Measurements from ENCODE around the gene LTBP1. TPM values are rescaled to one million over a fixed set of nuclear protein-coding genes. Genes with fewer than 3 reads are reported as not detected.
A peak's percentile ranks its signal among the peaks of the same experiment; 100 is the strongest.

LTBP1 gene
- total and polyA plus RNA-seq, 4 donors = 107 to 573 (median 545) TPM

- 89 to 95% methylated on average over 8 of the region's 8 CpGs for WGBS, 2 donors
- intact Hi-C loops (cut with DNase I) = no loop called here
Observed at GRCh38 chr2:32940316-32940997, 6.3 kb upstream of the LTBP1 start.

GRCh38 chr2:32941944-32942690 lies 4.6 kb upstream of the LTBP1 start:
- WGBS, 2 donors = 86 to 89% methylated on average over 8 of the region's 8 CpGs
- Histone ChIP-seq H3K9me3 (ENCODE audit: control insufficient read depth, low read length) (no peaks in the 10 kb centered on the region), H3K27ac (ENCODE audit: low read depth in 1 of 2, low read length in 2 of 2) (no peak overlapping the region), H3K36me3 (ENCODE audit: control insufficient read depth in 1 of 2, insufficient read depth in 2 of 2, low read length in 1 of 2) (no peaks in the 10 kb centered on the region), H3K4me1 (ENCODE audit: control insufficient read depth in 1 of 2, insufficient read depth in 2 of 2, low read length in 2 of 2) (no peaks in the 10 kb centered on the region), H3K27me3 (ENCODE audit: control insufficient read depth in 1 of 2, insufficient read depth in 2 of 2, low read length in 1 of 2) (no peaks in the 10 kb centered on the region), H3K4me3 (ENCODE audit: low read length in 2 of 2) (no peak overlapping the region)
- DNase-seq = no peak
- intact Hi-C loops (cut with DNase I) = no loop called here
- no peak for ATAC-seq (ENCODE audit: low FRiP score)

More at GRCh38 chr2:32940316-32940997, 6.3 kb upstream of the LTBP1 start:
- DNase-seq (no peak), ATAC-seq (ENCODE audit: low FRiP score) (no peak)
- Histone ChIP-seq H3K9me3 (ENCODE audit: control insufficient read depth, low read length) (no peaks in the 10 kb centered on the region), H3K4me3 (ENCODE audit: low read length in 2 of 2) (no peak overlapping the region), H3K4me1 (ENCODE audit: control insufficient read depth in 1 of 2, insufficient read depth in 2 of 2, low read length in 2 of 2) (no peaks in the 10 kb centered on the region), H3K36me3 (ENCODE audit: control insufficient read depth in 1 of 2, insufficient read depth in 2 of 2, low read length in 1 of 2) (no peaks in the 10 kb centered on the region), H3K27ac (ENCODE audit: low read depth in 1 of 2, low read length in 2 of 2) (no peak overlapping the region), H3K27me3 (ENCODE audit: control insufficient read depth in 1 of 2, insufficient read depth in 2 of 2, low read length in 1 of 2) (no peaks in the 10 kb centered on the region)

GRCh38 chr2:32942793-32943485 lies 3.8 kb upstream of the LTBP1 start:
- Histone ChIP-seq H3K27me3 (ENCODE audit: control insufficient read depth in 1 of 2, insufficient read depth in 2 of 2, low read length in 1 of 2) (no peaks in the 10 kb centered on the region), H3K4me1 (ENCODE audit: control insufficient read depth in 1 of 2, insufficient read depth in 2 of 2, low read length in 2 of 2) (no peaks in the 10 kb centered on the region), H3K4me3 (ENCODE audit: low read length in 2 of 2) (no peak overlapping the region), H3K36me3 (ENCODE audit: control insufficient read depth in 1 of 2, insufficient read depth in 2 of 2, low read length in 1 of 2) (no peaks in the 10 kb centered on the region), H3K27ac (ENCODE audit: low read depth in 1 of 2, low read length in 2 of 2) (no peak overlapping the region), H3K9me3 (ENCODE audit: control insufficient read depth, low read length) (no peaks in the 10 kb centered on the region)
- 85 to 88% methylated on average over 4 of the region's 4 CpGs for WGBS, 2 donors
- no peak for DNase-seq
- no peak for ATAC-seq (ENCODE audit: low FRiP score)
- intact Hi-C loops (cut with DNase I) = no loop called here

GRCh38 chr2:32945286-32945685 lies 1.5 kb upstream of the LTBP1 start:
- intact Hi-C loops (cut with DNase I) = loop anchor here in 1 of 2 donors (5.0 kb wide), 3 partner anchors 87 to 388 kb away; no protein-coding TSS in a partner anchor
- Histone ChIP-seq H3K36me3 (ENCODE audit: control insufficient read depth in 1 of 2, insufficient read depth in 2 of 2, low read length in 1 of 2) (no peaks in the 10 kb centered on the region), H3K9me3 (ENCODE audit: control insufficient read depth, low read length) (no peaks in the 10 kb centered on the region), H3K27ac (ENCODE audit: low read depth in 1 of 2, low read length in 2 of 2) (no peak overlapping the region), H3K4me3 (ENCODE audit: low read length in 2 of 2) (no peak overlapping the region), H3K4me1 (ENCODE audit: control insufficient read depth in 1 of 2, insufficient read depth in 2 of 2, low read length in 2 of 2) (no peaks in the 10 kb centered on the region), H3K27me3 (ENCODE audit: control insufficient read depth in 1 of 2, insufficient read depth in 2 of 2, low read length in 1 of 2) (no peaks in the 10 kb centered on the region)
- 96 to 97% methylated on average over 2 of the region's 2 CpGs for WGBS, 2 donors
- DNase-seq (no peak), ATAC-seq (ENCODE audit: low FRiP score) (no peak)

GRCh38 chr2:32947076-32947483 lies 327 bp downstream of the LTBP1 start:
- DNase-seq (peak in 1 of 2 donors; percentile 50), ATAC-seq (ENCODE audit: low FRiP score) (peak; percentile 9)
- peak overlapping the region; percentile 30 to 36 for H3K27ac ChIP-seq (ENCODE audit: low read depth in 1 of 2, low read length in 2 of 2)
- intact Hi-C loops (cut with DNase I) = loop anchor here in 1 of 2 donors (5.0 kb wide), 3 partner anchors 85 to 390 kb away; no protein-coding TSS in a partner anchor
- 0% methylated on average over 15 to 52 of the region's 52 CpGs for WGBS, 2 donors
- no peaks in the 10 kb centered on the region for H3K4me1 ChIP-seq (ENCODE audit: control insufficient read depth in 1 of 2, insufficient read depth in 2 of 2, low read length in 2 of 2)
- no peaks in the 10 kb centered on the region for H3K36me3 ChIP-seq (ENCODE audit: control insufficient read depth in 1 of 2, insufficient read depth in 2 of 2, low read length in 1 of 2)
- H3K4me3 ChIP-seq (ENCODE audit: low read length in 2 of 2) = peak overlapping the region; percentile 84 to 96
- no peaks in the 10 kb centered on the region for H3K9me3 ChIP-seq (ENCODE audit: control insufficient read depth, low read length)
- no peaks in the 10 kb centered on the region for H3K27me3 ChIP-seq (ENCODE audit: control insufficient read depth in 1 of 2, insufficient read depth in 2 of 2, low read length in 1 of 2)

- DNase-seq (peak; percentile 53 to 80), ATAC-seq (ENCODE audit: low FRiP score) (peak; percentile 47)
- WGBS, 2 donors = 0 to 1% methylated on average over 55 to 75 of the region's 75 CpGs
- Histone ChIP-seq H3K4me3 (ENCODE audit: low read length in 2 of 2) (peak overlapping the region; percentile 84 to 96), H3K36me3 (ENCODE audit: control insufficient read depth in 1 of 2, insufficient read depth in 2 of 2, low read length in 1 of 2) (no peaks in the 10 kb centered on the region), H3K9me3 (ENCODE audit: control insufficient read depth, low read length) (no peaks in the 10 kb centered on the region), H3K27ac (ENCODE audit: low read depth in 1 of 2, low read length in 2 of 2) (peak overlapping the region in 1 of 2 donors; percentile 30), H3K27me3 (ENCODE audit: control insufficient read depth in 1 of 2, insufficient read depth in 2 of 2, low read length in 1 of 2) (no peaks in the 10 kb centered on the region), H3K4me1 (ENCODE audit: control insufficient read depth in 1 of 2, insufficient read depth in 2 of 2, low read length in 2 of 2) (no peaks in the 10 kb centered on the region)
- intact Hi-C loops (cut with DNase I) = loop anchor here in 1 of 2 donors (5.0 kb wide), 3 partner anchors 85 to 390 kb away; no protein-coding TSS in a partner anchor
Observed at GRCh38 chr2:32947484-32948143, 861 bp downstream of the LTBP1 start.

- intact Hi-C loops (cut with DNase I) = loop anchor here in 1 of 2 donors (5.0 kb wide), 3 partner anchors 84 to 391 kb away; no protein-coding TSS in a partner anchor
- Histone ChIP-seq H3K4me1 (ENCODE audit: control insufficient read depth in 1 of 2, insufficient read depth in 2 of 2, low read length in 2 of 2) (no peaks in the 10 kb centered on the region), H3K27ac (ENCODE audit: low read depth in 1 of 2, low read length in 2 of 2) (no peak overlapping the region), H3K9me3 (ENCODE audit: control insufficient read depth, low read length) (no peaks in the 10 kb centered on the region), H3K27me3 (ENCODE audit: control insufficient read depth in 1 of 2, insufficient read depth in 2 of 2, low read length in 1 of 2) (no peaks in the 10 kb centered on the region), H3K4me3 (ENCODE audit: low read length in 2 of 2) (peak overlapping the region in 1 of 2 donors; percentile 84), H3K36me3 (ENCODE audit: control insufficient read depth in 1 of 2, insufficient read depth in 2 of 2, low read length in 1 of 2) (no peaks in the 10 kb centered on the region)
- ATAC-seq (ENCODE audit: low FRiP score) (no peak), DNase-seq (no peak)
- 62 to 76% methylated on average over 3 of the region's 3 CpGs for WGBS, 2 donors
Observed at GRCh38 chr2:32948266-32948665, 1.5 kb downstream of the LTBP1 start.

GRCh38 chr2:32949260-32949659 lies 2.5 kb downstream of the LTBP1 start:
- 95 to 97% methylated on average over 3 of the region's 3 CpGs for WGBS, 2 donors
- ATAC-seq (ENCODE audit: low FRiP score) = no peak
- Histone ChIP-seq H3K4me1 (ENCODE audit: control insufficient read depth in 1 of 2, insufficient read depth in 2 of 2, low read length in 2 of 2) (no peaks in the 10 kb centered on the region), H3K36me3 (ENCODE audit: control insufficient read depth in 1 of 2, insufficient read depth in 2 of 2, low read length in 1 of 2) (no peaks in the 10 kb centered on the region), H3K9me3 (ENCODE audit: control insufficient read depth, low read length) (no peaks in the 10 kb centered on the region), H3K27me3 (ENCODE audit: control insufficient read depth in 1 of 2, insufficient read depth in 2 of 2, low read length in 1 of 2) (no peaks in the 10 kb centered on the region), H3K27ac (ENCODE audit: low read depth in 1 of 2, low read length in 2 of 2) (no peak overlapping the region), H3K4me3 (ENCODE audit: low read length in 2 of 2) (no peak overlapping the region)
- no peak for DNase-seq
- intact Hi-C loops (cut with DNase I) = loop anchor here in 1 of 2 donors (5.0 kb wide), 3 partner anchors 83 to 392 kb away; no protein-coding TSS in a partner anchor

Measured in aorta (tissue), 5 donors.